Stomach smooth muscle (tissue), 2 donors: Measurements from ENCODE around the gene HGS.
"Not testable (repeated sequence)": the region's sequence is repeated elsewhere in the genome, so short reads cannot be mapped to it uniquely, and the experiment has no call there.

Experiments
- H3K27ac ChIP-seq: one replicate; pipeline ENCODE4 v1.7.0; 2013; ENCODE audit warnings: mild to moderate bottlenecking, low read length, inconsistent platforms
- H3K27me3 ChIP-seq, 2 donors: one replicate each; pipeline ENCODE4 v1.7.0; 2013; ENCODE audit warnings: low read length in 2 of 2; ENCODE audit not compliant: insufficient read depth in 2 of 2, control insufficient read depth in 1 of 2
- H3K36me3 ChIP-seq, 2 donors: one replicate each; pipeline ENCODE4 v1.7.0; 2013; ENCODE audit warnings: low read length in 2 of 2; ENCODE audit not compliant: control insufficient read depth in 2 of 2, insufficient read depth in 2 of 2
- H3K4me1 ChIP-seq: one replicate; pipeline ENCODE4 v1.7.0; 2013; ENCODE audit warnings: low read length; ENCODE audit not compliant: control insufficient read depth, insufficient read depth
- H3K4me3 ChIP-seq, 2 donors: one replicate each; pipeline ENCODE4 v1.7.0; 2013; ENCODE audit warnings: low read length in 2 of 2
- H3K9ac ChIP-seq, 2 donors: one replicate each; pipeline ENCODE4 v1.7.0; 2013; ENCODE audit warnings: low read length in 2 of 2, mild to moderate bottlenecking in 1 of 2
- H3K9me3 ChIP-seq, 2 donors: one replicate each; pipeline ENCODE4 v1.7.0; 2013; ENCODE audit warnings: low read length in 2 of 2; ENCODE audit not compliant: control insufficient read depth in 2 of 2
- donor health status: healthy.
- donor health status: Pancreatic carcinoma.

The HGS gene

DNA sequence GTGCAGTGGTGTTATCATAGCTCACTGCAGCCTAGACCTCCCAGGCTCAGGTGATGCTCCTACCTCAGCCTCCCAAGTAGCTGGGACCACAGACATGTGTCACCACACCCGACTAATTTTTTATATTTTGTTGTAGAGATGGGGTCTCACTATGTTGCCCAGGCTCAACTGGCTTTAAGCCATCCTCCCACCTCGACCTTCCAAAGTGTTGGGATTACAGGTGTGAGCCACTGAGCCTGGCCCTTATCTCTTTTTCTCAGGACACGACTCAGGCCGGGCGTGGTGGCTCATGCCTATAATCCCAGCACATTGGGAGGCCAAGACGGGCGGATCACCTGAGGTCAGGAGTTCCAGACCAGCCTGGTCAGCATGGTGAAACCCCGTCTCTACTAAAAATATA lies 55.8 kb downstream of the HGS start:
- H3K36me3 ChIP-seq, H3K9me3 ChIP-seq, H3K9ac ChIP-seq, H3K4me1 ChIP-seq, H3K4me3 ChIP-seq, H3K27ac ChIP-seq: not testable (repeated sequence)
- peaks cover 14 to 15% of the 10 kb centered on the region in 2 donors for H3K27me3 ChIP-seq

GRCh38 chr17:81740395-81740961 lies 56.7 kb downstream of the HGS start:
- no peaks in the 10 kb centered on the region for H3K36me3 ChIP-seq
- H3K9me3 ChIP-seq = no peaks in the 10 kb centered on the region

GRCh38 chr17:81741049-81741593 lies 57.3 kb downstream of the HGS start:
- H3K9me3 ChIP-seq = no peaks in the 10 kb centered on the region
- no peak overlapping the region for H3K4me3 ChIP-seq
- no peak overlapping the region for H3K9ac ChIP-seq
- peaks cover 11% of the 10 kb centered on the region in 2 donors for H3K27me3 ChIP-seq
- no peaks in the 10 kb centered on the region for H3K36me3 ChIP-seq
- no peak overlapping the region for H3K27ac ChIP-seq
- H3K4me1 ChIP-seq = no peaks in the 10 kb centered on the region

More at GRCh38 chr17:81740395-81740961, 56.7 kb downstream of the HGS start:
- Histone ChIP-seq H3K27ac (no peak overlapping the region), H3K4me3 (no peak overlapping the region), H3K4me1 (no peaks in the 10 kb centered on the region), H3K27me3 (peaks cover 14 to 15% of the 10 kb centered on the region in 2 donors), H3K9ac (no peak overlapping the region)

- no peak overlapping the region for H3K27ac ChIP-seq
- no peak overlapping the region for H3K4me3 ChIP-seq
- H3K36me3 ChIP-seq = no peaks in the 10 kb centered on the region
- no peaks in the 10 kb centered on the region for H3K4me1 ChIP-seq
- peaks cover 11% of the 10 kb centered on the region in 2 donors for H3K27me3 ChIP-seq
- no peaks in the 10 kb centered on the region for H3K9me3 ChIP-seq
- no peak overlapping the region for H3K9ac ChIP-seq
Observed at GRCh38 chr17:81741594-81742452, 58.0 kb downstream of the HGS start.
